GM12878 (cell line): Measurements from ENCODE around the gene CALB2. TPM values are rescaled to one million over a fixed set of nuclear protein-coding genes. Genes with fewer than 3 reads are reported as not detected.

ENCODE experiments used
- ATAC-seq: fragments of 200-7000 bp; cut with Tn5 transposase; 3 replicates; pipeline ENCODE4 v1.9.1; 2020; ENCODE audit warnings: mild to moderate bottlenecking, moderate library complexity
- BruUV-seq: library from RNA; stranded (reverse); fragments of 400-500 nt; replicated peaks from 2 replicates; lab custom pipeline; 2021; lab: Mats Ljungman, UMichigan
- CTCF ChIA-PET: fragments of 300-600 bp; sonication (Branson Sonifier 250); formaldehyde crosslinking; extraction: SDS; loops from one replicate; lab custom pipeline; 2021; ENCODE audit warnings: inconsistent platforms; lab: Yijun Ruan, JAX
- POLR2A ChIA-PET: fragments of 350-600 bp; formaldehyde crosslinking; extraction: SDS; loops from one replicate; lab custom pipeline; 2021; ENCODE audit warnings: inconsistent platforms; lab: Charles Lee
- RAD21 ChIA-PET: fragments of 300-600 bp; sonication (Branson Sonifier 250); formaldehyde crosslinking; loops from one replicate; lab custom pipeline; 2023; ENCODE audit warnings: antibody characterized with exemption; ENCODE audit not compliant: unreplicated experiment; lab: Charles Lee
- SMC1A ChIA-PET: fragments of 300-600 bp; sonication (Branson Sonifier 250); formaldehyde crosslinking; loops from one replicate; lab custom pipeline; 2023; ENCODE audit not compliant: unreplicated experiment, uncharacterized antibody; lab: Charles Lee
- DNase-seq: peaks from one replicate; pipeline ENCODE4 v3.0.0-alpha.2; 2011; ENCODE audit warnings: low read depth, low spot score
- FAIRE-seq: peaks from 3 replicates; lab custom pipeline; 2011; peaks lifted over from hg19 to GRCh38; lab: Jason Lieb, UNC
- H2AFZ ChIP-seq: 2 replicates; pipeline ENCODE4 v1.6.0; 2011; ENCODE audit warnings: low read depth, low read length, control low read depth; ENCODE audit not compliant: control insufficient read depth
- H3K27ac ChIP-seq: 2 replicates; pipeline ENCODE4 v1.5.1; 2011; ENCODE audit warnings: control low read depth; ENCODE audit not compliant: control insufficient read depth, insufficient read depth
- H3K27me3 ChIP-seq, 2 experiments: replicated peaks in 1 of 2; 2 replicates each; pipeline versions ENCODE4 v1.6.0 to v1.6.1; 2011; ENCODE audit warnings: low read length in 1 of 2; ENCODE audit not compliant: control insufficient read depth in 2 of 2, insufficient read depth in 2 of 2
- H3K36me3 ChIP-seq, 2 experiments: 2 replicates each; pipeline ENCODE4 v1.5.1; 2011; ENCODE audit warnings: low read length in 1 of 2; ENCODE audit not compliant: control insufficient read depth in 2 of 2, insufficient read depth in 2 of 2
- H3K4me1 ChIP-seq: 2 replicates; pipeline ENCODE4 v1.6.1; 2011; ENCODE audit warnings: mild to moderate bottlenecking, low read length, moderate library complexity, mixed read lengths; ENCODE audit not compliant: control insufficient read depth, insufficient read depth
- H3K4me2 ChIP-seq: 2 replicates; pipeline ENCODE4 v1.6.0; 2011; ENCODE audit warnings: control low read depth; ENCODE audit not compliant: control insufficient read depth, insufficient read depth
- H3K4me3 ChIP-seq: fragments of 200-600 bp; sonication (generic); 2 replicates; pipeline ENCODE4 v1.5.1; 2016
- H3K79me2 ChIP-seq: 2 replicates; pipeline ENCODE4 v1.6.0; 2011; ENCODE audit warnings: low read length; ENCODE audit not compliant: control insufficient read depth, insufficient read depth
- H3K9ac ChIP-seq: 2 replicates; pipeline ENCODE4 v1.8.0; 2011; ENCODE audit warnings: low read length, control low read depth, mixed read lengths; ENCODE audit not compliant: control insufficient read depth, insufficient read depth
- H3K9me3 ChIP-seq: replicated peaks from 3 replicates; pipeline ENCODE4 v1.5.1; 2011; ENCODE audit warnings: mild to moderate bottlenecking, low read length; ENCODE audit not compliant: control insufficient read depth, insufficient read depth
- H4K20me1 ChIP-seq: 2 replicates; pipeline ENCODE4 v1.6.0; 2011; ENCODE audit not compliant: control insufficient read depth, insufficient read depth
- ASH2L ChIP-seq: fragments of 300-600, 200-600 bp; sonication (generic); IDR thresholded peaks from 2 replicates; pipeline ENCODE4 v1.6.1; 2017; ENCODE audit warnings: low read depth, mild to moderate bottlenecking, borderline replicate concordance
- ETV6 ChIP-seq, 2 experiments: fragments of 450-650 bp in 1 of 2; IDR thresholded peaks in 1 of 2; conservative IDR thresholded peaks in 1 of 2; 2 replicates each; pipeline ENCODE4 v1.6.1; 2014; ENCODE audit warnings: antibody characterized with exemption in 1 of 2, borderline replicate concordance in 1 of 2, low read depth in 1 of 2, mild to moderate bottlenecking in 1 of 2, moderate library complexity in 1 of 2
- GABPA ChIP-seq: IDR thresholded peaks from 2 replicates; pipeline ENCODE4 v1.6.1; 2014; ENCODE audit warnings: antibody characterized with exemption, low read depth, mild to moderate bottlenecking, inconsistent platforms
- HDAC2 ChIP-seq: fragments of 200-600 bp; sonication (generic); IDR thresholded peaks from 2 replicates; pipeline ENCODE4 v1.6.1; 2017
- IKZF2 ChIP-seq, 2 experiments: fragments of 450-650 bp; IDR thresholded peaks; 2 replicates each; pipeline ENCODE4 v1.6.1; 2017; ENCODE audit warnings: mild to moderate bottlenecking in 2 of 2, moderate library complexity in 2 of 2
- JUND ChIP-seq: IDR thresholded peaks from 2 replicates; pipeline ENCODE4 v1.6.1; 2012; ENCODE audit warnings: low read depth, mild to moderate bottlenecking, low read length, improper control_type of control experiment, moderate library complexity
- LARP7 ChIP-seq: fragments of 450-650 bp; IDR thresholded peaks from 2 replicates; pipeline ENCODE4 v1.6.1; 2017; ENCODE audit warnings: mild to moderate bottlenecking
- MTA3 ChIP-seq: IDR thresholded peaks from 2 replicates; pipeline ENCODE4 v1.6.1; 2012; ENCODE audit warnings: low read length, inconsistent platforms, borderline replicate concordance
- RFX5 ChIP-seq: IDR thresholded peaks from 2 replicates; pipeline ENCODE4 v1.6.1; 2011; ENCODE audit warnings: low read depth, low read length, improper control_type of control experiment
- SIN3A ChIP-seq: IDR thresholded peaks from 2 replicates; pipeline ENCODE4 v1.6.1; 2012; ENCODE audit warnings: low read depth, low read length, improper control_type of control experiment
- SUPT20H ChIP-seq: IDR thresholded peaks from 2 replicates; pipeline ENCODE4 v1.6.1; 2011; ENCODE audit warnings: low read depth, mild to moderate bottlenecking, low read length, moderate library complexity, borderline replicate concordance; ENCODE audit not compliant: control insufficient read depth
- TCF12 ChIP-seq: IDR thresholded peaks from 2 replicates; pipeline ENCODE4 v1.6.1; 2011; ENCODE audit warnings: low read depth, mild to moderate bottlenecking, low read length
- ZBED1 ChIP-seq: IDR thresholded peaks from 2 replicates; pipeline ENCODE4 v1.6.1; 2016; ENCODE audit warnings: borderline replicate concordance
- ZZZ3 ChIP-seq: IDR thresholded peaks from 2 replicates; pipeline ENCODE4 v1.6.1; 2011; ENCODE audit warnings: low read depth; ENCODE audit not compliant: control insufficient read depth, insufficient read length
- in situ Hi-C: fragments of 300-500 bp; cut with MboI; formaldehyde crosslinking; loops from 9 replicates; pipeline ENCODE4 v1.14.3; 2018; ENCODE audit warnings: mixed read lengths
- intact Hi-C: fragments of 100-400 bp; cut with micrococcal nuclease; formaldehyde crosslinking; loops from one replicate; pipeline ENCODE4 v1.14.2; 2022; ENCODE audit not compliant: unreplicated experiment
- polyA plus RNA-seq, 11 experiments: library from polyadenylated mRNA; depleted of rRNA in 4 of 11; unstranded in 6 of 11; stranded (reverse) in 5 of 11; fragments of >200 nt; fragmentation: Nextera tagmentation in 4 of 11; fragmentation: Illumina TruSeq in 1 of 11; extraction: Ambion mirVana in 4 of 11; extraction: Trizol in 1 of 11; gene quantifications; 1 replicate in 1 of 11; 2 replicates in 10 of 11; pipeline versions ENCODE4 v1.2.1 to v1.2.3, GENCODE V29; 2011 to 2016; ENCODE audit warnings: inconsistent platforms in 2 of 11, missing spikeins in 2 of 11, low read depth in 1 of 11
- total RNA-seq, 4 experiments: library from RNA; depleted of rRNA in 3 of 4; stranded (reverse); fragments of >200 nt in 3 of 4; fragmentation: Illumina TruSeq in 1 of 4; extraction: Trizol in 1 of 4; gene quantifications; 2 replicates each; pipeline versions ENCODE4 v1.2.1 to v1.2.3, GENCODE V29; 2013 to 2021
- TF ChIP-seq, protein P1 (sequence below): IDR thresholded peaks from 2 replicates; pipeline ENCODE4 v1.6.1; 2012; ENCODE audit warnings: low read depth, low read length, improper control_type of control experiment
- TF ChIP-seq, protein P2 (sequence below): fragments of 150-350 bp; IDR thresholded peaks from 2 replicates; pipeline ENCODE4 v1.6.1; 2014; ENCODE audit warnings: mild to moderate bottlenecking, low read depth, low read length
- TF ChIP-seq, protein P3 (sequence below): fragments of 450-650 bp; IDR thresholded peaks from 2 replicates; pipeline ENCODE4 v1.6.1; 2018; ENCODE audit warnings: mild to moderate bottlenecking, low read depth, moderate library complexity; ENCODE audit not compliant: partially characterized antibody
- TF ChIP-seq, protein P4 (sequence below): fragments of 450-650 bp; IDR thresholded peaks from 2 replicates; pipeline ENCODE4 v1.6.1; 2016; ENCODE audit warnings: mild to moderate bottlenecking

The CALB2 gene
- total and polyA plus RNA-seq, 10 of the 15 experiments (the other 5 are each of a cell fraction or from before 2014, with no cell fraction given), result not detected

DNA sequence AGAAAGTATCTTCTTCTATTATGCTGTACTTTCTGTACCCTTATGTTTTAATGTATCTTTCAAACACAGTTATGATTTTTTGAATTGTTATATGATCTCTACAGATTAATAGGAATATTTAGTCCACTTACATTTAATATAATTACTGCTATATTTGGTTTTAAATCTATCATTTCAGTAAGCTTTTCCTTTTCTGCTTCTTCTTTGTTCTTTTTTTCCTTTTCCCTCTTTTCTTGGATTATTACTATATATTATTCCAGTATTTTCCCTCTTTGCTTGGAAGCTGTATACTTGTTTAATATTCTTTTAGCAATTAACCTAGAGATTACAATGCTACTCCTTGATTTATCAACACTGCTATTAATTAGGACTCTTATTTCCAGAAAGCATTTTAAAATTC lies 69.9 kb downstream of the CALB2 start:
- ChIA-PET POLR2A (no interaction called here), RAD21 (no interaction called here), SMC1A (interaction anchor here (0.7 to 0.9 kb wide), 2 partner anchors 13 to 59 kb away, joined by 3 read pairs; no protein-coding TSS in a partner anchor), CTCF (interaction anchor here (0.7 to 2.1 kb wide), 4 partner anchors 12 to 183 kb away, joined by 3 to 7 read pairs (median 4); no protein-coding TSS in a partner anchor)
- Histone ChIP-seq H3K9ac (no peak overlapping the region), H3K4me3 (no peak overlapping the region), H4K20me1 (peaks cover 3% of the 10 kb centered on the region; the same call in 1 of the 2 replicates), H3K79me2 (no peaks in the 10 kb centered on the region), H3K27me3 (no peaks in the 10 kb centered on the region; a peak in 1 of 4 replicates), H3K27ac (no peak overlapping the region), H3K36me3 (no peaks in the 10 kb centered on the region), H3K4me2 (no peak overlapping the region), H3K9me3 (no peaks in the 10 kb centered on the region), H2AFZ (no peak overlapping the region), H3K4me1 (no peaks in the 10 kb centered on the region)
- no TSS peak for BruUV-seq
- no peak for ATAC-seq
- no peak for DNase-seq
- in situ Hi-C loops, result no loop called here
- FAIRE-seq, result no peak
- intact Hi-C loops, result no loop called here
- TF ChIP-seq TCF12 (no peak), LARP7 (no peak), ETV6 (conservative IDR thresholded peaks at IDR 0.05 in 1 of 2, IDR thresholded peaks at IDR 0.05 in 1 of 2; ENCODE audit: borderline replicate concordance in 1 of 2, low read depth in 1 of 2) (no peak), IKZF2 (IDR thresholded peaks at IDR 0.05) (no peak), MTA3 (no peak), ZZZ3 (no peak), SUPT20H (no peak), HDAC2 (no peak), ZBED1 (no peak), RFX5 (no peak), SIN3A (no peak), ASH2L (no peak), GABPA (no peak), JUND (no peak)
- TF ChIP-seq, protein P1, sequence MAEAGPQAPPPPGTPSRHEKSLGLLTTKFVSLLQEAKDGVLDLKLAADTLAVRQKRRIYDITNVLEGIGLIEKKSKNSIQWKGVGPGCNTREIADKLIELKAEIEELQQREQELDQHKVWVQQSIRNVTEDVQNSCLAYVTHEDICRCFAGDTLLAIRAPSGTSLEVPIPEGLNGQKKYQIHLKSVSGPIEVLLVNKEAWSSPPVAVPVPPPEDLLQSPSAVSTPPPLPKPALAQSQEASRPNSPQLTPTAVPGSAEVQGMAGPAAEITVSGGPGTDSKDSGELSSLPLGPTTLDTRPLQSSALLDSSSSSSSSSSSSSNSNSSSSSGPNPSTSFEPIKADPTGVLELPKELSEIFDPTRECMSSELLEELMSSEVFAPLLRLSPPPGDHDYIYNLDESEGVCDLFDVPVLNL, result no peak
- TF ChIP-seq, protein P2, sequence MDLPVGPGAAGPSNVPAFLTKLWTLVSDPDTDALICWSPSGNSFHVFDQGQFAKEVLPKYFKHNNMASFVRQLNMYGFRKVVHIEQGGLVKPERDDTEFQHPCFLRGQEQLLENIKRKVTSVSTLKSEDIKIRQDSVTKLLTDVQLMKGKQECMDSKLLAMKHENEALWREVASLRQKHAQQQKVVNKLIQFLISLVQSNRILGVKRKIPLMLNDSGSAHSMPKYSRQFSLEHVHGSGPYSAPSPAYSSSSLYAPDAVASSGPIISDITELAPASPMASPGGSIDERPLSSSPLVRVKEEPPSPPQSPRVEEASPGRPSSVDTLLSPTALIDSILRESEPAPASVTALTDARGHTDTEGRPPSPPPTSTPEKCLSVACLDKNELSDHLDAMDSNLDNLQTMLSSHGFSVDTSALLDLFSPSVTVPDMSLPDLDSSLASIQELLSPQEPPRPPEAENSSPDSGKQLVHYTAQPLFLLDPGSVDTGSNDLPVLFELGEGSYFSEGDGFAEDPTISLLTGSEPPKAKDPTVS, result no peak
- TF ChIP-seq, protein P3, sequence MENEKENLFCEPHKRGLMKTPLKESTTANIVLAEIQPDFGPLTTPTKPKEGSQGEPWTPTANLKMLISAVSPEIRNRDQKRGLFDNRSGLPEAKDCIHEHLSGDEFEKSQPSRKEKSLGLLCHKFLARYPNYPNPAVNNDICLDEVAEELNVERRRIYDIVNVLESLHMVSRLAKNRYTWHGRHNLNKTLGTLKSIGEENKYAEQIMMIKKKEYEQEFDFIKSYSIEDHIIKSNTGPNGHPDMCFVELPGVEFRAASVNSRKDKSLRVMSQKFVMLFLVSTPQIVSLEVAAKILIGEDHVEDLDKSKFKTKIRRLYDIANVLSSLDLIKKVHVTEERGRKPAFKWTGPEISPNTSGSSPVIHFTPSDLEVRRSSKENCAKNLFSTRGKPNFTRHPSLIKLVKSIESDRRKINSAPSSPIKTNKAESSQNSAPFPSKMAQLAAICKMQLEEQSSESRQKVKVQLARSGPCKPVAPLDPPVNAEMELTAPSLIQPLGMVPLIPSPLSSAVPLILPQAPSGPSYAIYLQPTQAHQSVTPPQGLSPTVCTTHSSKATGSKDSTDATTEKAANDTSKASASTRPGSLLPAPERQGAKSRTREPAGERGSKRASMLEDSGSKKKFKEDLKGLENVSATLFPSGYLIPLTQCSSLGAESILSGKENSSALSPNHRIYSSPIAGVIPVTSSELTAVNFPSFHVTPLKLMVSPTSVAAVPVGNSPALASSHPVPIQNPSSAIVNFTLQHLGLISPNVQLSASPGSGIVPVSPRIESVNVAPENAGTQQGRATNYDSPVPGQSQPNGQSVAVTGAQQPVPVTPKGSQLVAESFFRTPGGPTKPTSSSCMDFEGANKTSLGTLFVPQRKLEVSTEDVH, result no peak
- TF ChIP-seq, protein P4, sequence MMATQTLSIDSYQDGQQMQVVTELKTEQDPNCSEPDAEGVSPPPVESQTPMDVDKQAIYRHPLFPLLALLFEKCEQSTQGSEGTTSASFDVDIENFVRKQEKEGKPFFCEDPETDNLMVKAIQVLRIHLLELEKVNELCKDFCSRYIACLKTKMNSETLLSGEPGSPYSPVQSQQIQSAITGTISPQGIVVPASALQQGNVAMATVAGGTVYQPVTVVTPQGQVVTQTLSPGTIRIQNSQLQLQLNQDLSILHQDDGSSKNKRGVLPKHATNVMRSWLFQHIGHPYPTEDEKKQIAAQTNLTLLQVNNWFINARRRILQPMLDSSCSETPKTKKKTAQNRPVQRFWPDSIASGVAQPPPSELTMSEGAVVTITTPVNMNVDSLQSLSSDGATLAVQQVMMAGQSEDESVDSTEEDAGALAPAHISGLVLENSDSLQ, result no peak
